ENCODE data around the gene PKP3.
"Not testable (repeated sequence)": the region's sequence is repeated elsewhere in the genome, so short reads cannot be mapped to it uniquely, and the experiment has no call there.

Gene PKP3

GRCh38 chr11:377883-378500, 16.0 kb upstream of the PKP3 start:
- DNase-seq, result no peak

GRCh38 chr11:379205-380094, 14.6 kb upstream of the PKP3 start:
- DNase-seq, result no peak

GRCh38 chr11:380095-380480, 13.9 kb upstream of the PKP3 start:
- DNase-seq, result no peak

GRCh38 chr11:380491-380890, 13.5 kb upstream of the PKP3 start:
- DNase-seq, result no peak

GRCh38 chr11:380996-381395, 13.0 kb upstream of the PKP3 start:
- no peak for DNase-seq

- DNase-seq, result no peak
Measured at GRCh38 chr11:381501-382072, 12.4 kb upstream of the PKP3 start.

GRCh38 chr11:382081-382629, 11.9 kb upstream of the PKP3 start:
- DNase-seq, result no peak

GRCh38 chr11:383431-383830, 10.6 kb upstream of the PKP3 start:
- no peak for DNase-seq

- DNase-seq, result no peak
Measured at GRCh38 chr11:384511-384910, 9.5 kb upstream of the PKP3 start.

- no peak for DNase-seq
Measured at GRCh38 chr11:385594-386351, 8.2 kb upstream of the PKP3 start.

- no peak for DNase-seq
Measured at GRCh38 chr11:386483-386882, 7.5 kb upstream of the PKP3 start.

GRCh38 chr11:387193-387793, 6.7 kb upstream of the PKP3 start:
- DNase-seq, result no peak

GRCh38 chr11:389369-389768, 4.6 kb upstream of the PKP3 start:
- DNase-seq, result not testable (repeated sequence)

GRCh38 chr11:390175-390574, 3.8 kb upstream of the PKP3 start:
- no peak for DNase-seq

GRCh38 chr11:391117-392017, 2.6 kb upstream of the PKP3 start:
- no peak for DNase-seq

- no peak for DNase-seq
Measured at GRCh38 chr11:392102-392777, 1.8 kb upstream of the PKP3 start.

GRCh38 chr11:393219-394033, 583 bp upstream of the PKP3 start:
- DNase-seq, result peak; percentile 92

- DNase-seq, result no peak
Measured at GRCh38 chr11:394858-395655, 1.0 kb downstream of the PKP3 start.

GRCh38 chr11:395866-396265, 1.9 kb downstream of the PKP3 start:
- DNase-seq, result no peak
